ENCODE data around the gene C14orf93.

DNA sequence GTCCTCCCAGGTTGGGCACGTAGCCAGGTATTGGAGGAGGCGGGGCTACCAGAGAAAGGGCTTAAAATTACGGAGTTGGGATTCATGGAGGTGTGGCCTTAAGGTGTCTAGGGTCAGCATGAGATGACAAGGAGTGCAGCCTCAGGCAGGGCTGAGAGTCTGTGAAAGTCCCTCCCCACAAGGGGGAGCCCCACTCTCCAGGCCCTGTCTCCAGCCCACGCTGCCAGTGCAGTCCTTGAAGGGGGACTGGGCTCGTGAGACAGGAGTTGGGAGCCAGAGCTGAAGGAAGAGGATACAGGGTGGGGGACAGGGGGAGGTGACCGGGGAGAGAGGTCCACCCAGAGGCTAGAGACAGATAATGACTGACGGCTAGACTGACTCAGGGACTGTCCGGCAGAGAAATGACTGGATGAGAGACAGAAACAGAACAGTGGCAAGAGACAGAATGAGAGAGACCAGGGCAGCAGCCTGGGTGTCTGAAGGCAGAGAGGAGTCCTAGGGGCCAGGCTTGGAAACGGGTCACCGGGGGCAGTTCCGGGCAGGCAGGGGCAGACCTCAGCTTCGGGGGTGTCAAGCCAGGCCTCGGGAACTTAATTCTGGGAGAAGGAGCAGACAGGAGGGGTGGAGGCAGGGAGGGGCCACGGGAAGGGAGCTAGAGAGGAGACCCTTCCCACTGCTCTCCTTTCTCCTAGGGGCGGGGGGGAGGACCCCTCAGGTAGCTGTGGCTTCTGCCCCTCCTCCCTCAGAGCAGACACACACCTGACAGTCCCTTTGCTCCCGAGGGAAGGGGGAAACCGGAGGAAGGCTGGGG is 46.4 kb upstream of the C14orf93 start:
- TF ChIP-seq, protein P1, sequence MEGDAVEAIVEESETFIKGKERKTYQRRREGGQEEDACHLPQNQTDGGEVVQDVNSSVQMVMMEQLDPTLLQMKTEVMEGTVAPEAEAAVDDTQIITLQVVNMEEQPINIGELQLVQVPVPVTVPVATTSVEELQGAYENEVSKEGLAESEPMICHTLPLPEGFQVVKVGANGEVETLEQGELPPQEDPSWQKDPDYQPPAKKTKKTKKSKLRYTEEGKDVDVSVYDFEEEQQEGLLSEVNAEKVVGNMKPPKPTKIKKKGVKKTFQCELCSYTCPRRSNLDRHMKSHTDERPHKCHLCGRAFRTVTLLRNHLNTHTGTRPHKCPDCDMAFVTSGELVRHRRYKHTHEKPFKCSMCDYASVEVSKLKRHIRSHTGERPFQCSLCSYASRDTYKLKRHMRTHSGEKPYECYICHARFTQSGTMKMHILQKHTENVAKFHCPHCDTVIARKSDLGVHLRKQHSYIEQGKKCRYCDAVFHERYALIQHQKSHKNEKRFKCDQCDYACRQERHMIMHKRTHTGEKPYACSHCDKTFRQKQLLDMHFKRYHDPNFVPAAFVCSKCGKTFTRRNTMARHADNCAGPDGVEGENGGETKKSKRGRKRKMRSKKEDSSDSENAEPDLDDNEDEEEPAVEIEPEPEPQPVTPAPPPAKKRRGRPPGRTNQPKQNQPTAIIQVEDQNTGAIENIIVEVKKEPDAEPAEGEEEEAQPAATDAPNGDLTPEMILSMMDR (IDR thresholded peaks at IDR 0.05 in 4 of 5, conservative IDR thresholded peaks at IDR 0.05 in 1 of 5): peak; percentile 31 to 76 (median 49)
- TF ChIP-seq POLR2A (IDR thresholded peaks at IDR 0.05): no peak

All from gastrocnemius medialis (tissue), 4 donors.